B cell (primary cell): ENCODE results near the gene HIVEP1. TPM values are rescaled to one million over a fixed set of nuclear protein-coding genes. Genes with fewer than 3 reads are reported as not detected.

Source experiments
- ATAC-seq: fragments of 200-7000 bp; cut with Tn5 transposase; one replicate; pipeline ENCODE4 v1.10.0; 2021; ENCODE audit warnings: low read depth, mild to moderate bottlenecking, moderate number of reproducible peaks, moderate library complexity
- CTCF ChIA-PET: fragments of 350-600 bp; sonication (Branson Sonifier 250); formaldehyde crosslinking; loops from one replicate; lab custom pipeline; 2021; ENCODE audit warnings: antibody characterized with exemption, inconsistent platforms; lab: Charles Lee
- POLR2A ChIA-PET: fragments of 350-600 bp; sonication (Branson Sonifier 250); formaldehyde crosslinking; loops from one replicate; lab custom pipeline; 2021; ENCODE audit warnings: antibody characterized with exemption; lab: Charles Lee
- DNase-seq: peaks from one replicate; pipeline ENCODE4 v3.0.0; 2013
- H2AFZ ChIP-seq: 2 replicates; pipeline ENCODE4 v1.6.1; 2012; ENCODE audit warnings: mild to moderate bottlenecking, low read depth, low read length; ENCODE audit not compliant: insufficient read depth, poor library complexity, severe bottlenecking
- H3K27ac ChIP-seq, 2 donors: 1 replicate in 1 of 2; 2 replicates in 1 of 2; pipeline ENCODE4 v1.5.1; 2012 to 2013; ENCODE audit warnings: low read length in 2 of 2, mild to moderate bottlenecking in 2 of 2, moderate library complexity in 1 of 2
- H3K27me3 ChIP-seq, 4 experiments: fragments of 200-600 bp in 1 of 4; sonication (generic) in 1 of 4; replicated peaks in 1 of 4; 1 replicate in 2 of 4; 2 replicates in 2 of 4; pipeline versions ENCODE4 v1.6.1 to v1.7.0; 2013 to 2016; ENCODE audit warnings: low read length in 3 of 4, mild to moderate bottlenecking in 2 of 4, mixed read lengths in 1 of 4, moderate library complexity in 1 of 4; ENCODE audit not compliant: insufficient read depth in 4 of 4, control insufficient read depth in 3 of 4; ENCODE audit errors: control extremely low read depth in 1 of 4
- H3K36me3 ChIP-seq, 2 experiments: replicated peaks in 1 of 2; 1 replicate in 1 of 2; 2 replicates in 1 of 2; pipeline versions ENCODE4 v1.6.1 to v1.7.1; 2013; ENCODE audit warnings: low read length in 1 of 2; ENCODE audit not compliant: insufficient read depth in 2 of 2, control insufficient read depth in 1 of 2; ENCODE audit errors: control extremely low read depth in 1 of 2, extremely low read depth in 1 of 2
- H3K4me1 ChIP-seq, 2 donors: fragments of 200-600 bp in 1 of 2; sonication (generic) in 1 of 2; 1 replicate in 1 of 2; 2 replicates in 1 of 2; pipeline versions ENCODE4 v1.5.1 to v1.6.1; 2013 to 2017; ENCODE audit warnings: low read length in 2 of 2; ENCODE audit not compliant: control insufficient read depth in 2 of 2, insufficient read depth in 2 of 2
- H3K4me2 ChIP-seq: replicated peaks from 2 replicates; pipeline ENCODE3; 2012; ENCODE audit warnings: mild to moderate bottlenecking, low read depth, low read length; ENCODE audit not compliant: poor library complexity, severe bottlenecking
- H3K4me3 ChIP-seq, 5 experiments: fragments of 200-600 bp in 1 of 5; sonication (generic) in 1 of 5; 1 replicate in 3 of 5; 2 replicates in 2 of 5; pipeline versions ENCODE4 v1.5.1 to v1.7.0; 2011 to 2016; ENCODE audit warnings: low read length in 4 of 5, mild to moderate bottlenecking in 4 of 5, low read depth in 2 of 5, control low read depth in 1 of 5, moderate library complexity in 1 of 5; ENCODE audit not compliant: insufficient read depth in 1 of 5; ENCODE audit errors: control extremely low read depth in 1 of 5, extremely low read depth in 1 of 5
- H3K79me2 ChIP-seq: fragments of 200-600 bp; sonication (generic); one replicate; pipeline ENCODE4 v1.6.0; 2016; ENCODE audit warnings: low read length; ENCODE audit not compliant: control insufficient read depth, insufficient read depth
- H3K9ac ChIP-seq: fragments of 200-600 bp; sonication (generic); 2 replicates; pipeline ENCODE4 v1.6.1; 2017; ENCODE audit warnings: mild to moderate bottlenecking, low read length, moderate library complexity
- H3K9me3 ChIP-seq, 3 donors: one replicate each; pipeline versions ENCODE4 v1.6.1 to v1.7.1; 2013; ENCODE audit warnings: low read length in 2 of 3; ENCODE audit not compliant: control insufficient read depth in 2 of 3, insufficient read depth in 1 of 3; ENCODE audit errors: control extremely low read depth in 1 of 3
- H4K20me1 ChIP-seq: 2 replicates; pipeline ENCODE4 v1.6.0; 2012; ENCODE audit warnings: mild to moderate bottlenecking, low read length; ENCODE audit not compliant: insufficient read depth, control insufficient read depth, poor library complexity, severe bottlenecking
- H3K27ac Mint-ChIP-seq: one replicate; pipeline ENCODE4 v1.8.0; 2021; ENCODE audit warnings: mixed read lengths
- H3K27me3 Mint-ChIP-seq: one replicate; pipeline ENCODE4 v1.8.0; 2021; ENCODE audit warnings: mixed read lengths
- H3K4me1 Mint-ChIP-seq: one replicate; pipeline ENCODE4 v1.8.0; 2021; ENCODE audit warnings: mixed read lengths
- H3K4me3 Mint-ChIP-seq: one replicate; pipeline ENCODE4 v1.8.0; 2021; ENCODE audit warnings: mixed read lengths
- H3K9me3 Mint-ChIP-seq: one replicate; pipeline ENCODE4 v1.8.0; 2022; ENCODE audit warnings: mixed read lengths; ENCODE audit not compliant: insufficient read depth
- CTCF ChIP-seq: fragments of 200-600 bp; IDR thresholded peaks from one replicate; pipeline ENCODE4 v1.8.0; 2022; ENCODE audit warnings: antibody characterized with exemption, mild to moderate bottlenecking
- EZH2 ChIP-seq: IDR thresholded peaks from 2 replicates; pipeline ENCODE4 v1.6.1; 2012; ENCODE audit warnings: borderline replicate concordance, low read depth, mild to moderate bottlenecking, moderate library complexity, low read length; ENCODE audit not compliant: insufficient read depth, poor library complexity, severe bottlenecking
- WGBS: methylation state at CpG from one replicate; pipeline ENCODE4 v1.1.5; 2013; ENCODE audit warnings: missing lambda C conversion rate; ENCODE audit not compliant: insufficient coverage; 5-methylcytosine and 5-hydroxymethylcytosine counted together
- intact Hi-C: fragments of 100-400 bp; cut with micrococcal nuclease; formaldehyde crosslinking; loops from one replicate; pipeline ENCODE4 v1.10.0; 2022
- polyA plus RNA-seq: library from polyadenylated mRNA; depleted of rRNA; stranded (reverse); fragments of >200 nt; gene quantifications from 2 replicates; pipeline ENCODE4 v1.2.3, GENCODE V29; 2012
- total RNA-seq, 2 donors: library from RNA; stranded (reverse); fragments of 120-200 nt in 1 of 2; gene quantifications; 1 replicate in 1 of 2; 2 replicates in 1 of 2; pipeline versions ENCODE4 v1.2.3 to v1.2.4, GENCODE V29; 2013 to 2022

HIVEP1 gene
- total and polyA plus RNA-seq, 2 donors (not counting 1 experiment from before 2014, with no cell fraction given), result 11.3 to 96.5 TPM

- no CpG with 5 or more reads among the region's 2 CpGs for WGBS
- peak overlapping the region; percentile 33 for H3K4me2 ChIP-seq
- Mint-ChIP-seq H3K27me3 (no peaks in the 10 kb centered on the region), H3K4me3 (peak overlapping the region; percentile 73), H3K27ac (peak overlapping the region; percentile 94), H3K4me1 (peaks cover 80% of the 10 kb centered on the region), H3K9me3 (no peaks in the 10 kb centered on the region)
- peaks cover 0 to 4% (median 0%) of the 10 kb centered on the region in 3 donors for H3K9me3 ChIP-seq
- ATAC-seq (no peak), DNase-seq (no peak)
- ChIA-PET CTCF (interaction anchor here (1.1 to 1.7 kb wide), 3 partner anchors 18 to 36 kb away, joined by 4 to 5 read pairs (median 5); partner anchors contain the start of gene HIVEP1), POLR2A (no interaction called here)
- H3K79me2 ChIP-seq, result peaks cover 38% of the 10 kb centered on the region
- no peaks in the 10 kb centered on the region for H3K27me3 ChIP-seq
- no peaks in the 10 kb centered on the region for H4K20me1 ChIP-seq
- no peak overlapping the region for H2AFZ ChIP-seq
- H3K4me3 ChIP-seq, result no peak overlapping the region
- H3K9ac ChIP-seq, result no peak overlapping the region
- intact Hi-C loops, result no loop called here
- no peaks in the 10 kb centered on the region for H3K36me3 ChIP-seq
- peaks cover 67 to 76% of the 10 kb centered on the region in 2 donors for H3K4me1 ChIP-seq
- H3K27ac ChIP-seq, result peak overlapping the region; percentile 66 to 72
- TF ChIP-seq EZH2, result no peak
Observed at GRCh38 chr6:12048609-12049008, 36.5 kb downstream of the HIVEP1 start.

- H3K27me3 Mint-ChIP-seq, result no peaks in the 10 kb centered on the region
- peak overlapping the region; percentile 73 for H3K4me3 Mint-ChIP-seq
- 14% methylated on average over 1 of the region's 7 CpGs for WGBS
- Histone ChIP-seq H3K4me1 (peaks cover 72 to 80% of the 10 kb centered on the region in 2 donors), H3K27me3 (no peaks in the 10 kb centered on the region), H3K9ac (no peak overlapping the region), H3K4me2 (peak overlapping the region; percentile 33), H3K79me2 (peaks cover 37% of the 10 kb centered on the region), H4K20me1 (no peaks in the 10 kb centered on the region), H3K4me3 (no peak overlapping the region), H2AFZ (peak overlapping the region; percentile 9), H3K27ac (peak overlapping the region; percentile 66 to 72), H3K9me3 (peaks cover 0 to 4% (median 0%) of the 10 kb centered on the region in 3 donors), H3K36me3 (no peaks in the 10 kb centered on the region)
- ATAC-seq (peak; percentile 18), DNase-seq (peak; percentile 61)
- ChIA-PET CTCF (interaction anchor here (1.4 to 1.6 kb wide), 2 partner anchors 9 to 17 kb away, joined by 4 to 5 read pairs; no protein-coding TSS in a partner anchor), POLR2A (interaction anchor here (0.6 kb wide), 1 partner anchor 16 kb away, joined by 3 read pairs; no protein-coding TSS in a partner anchor)
- intact Hi-C loops, result no loop called here
- H3K4me1 Mint-ChIP-seq, result peaks cover 81% of the 10 kb centered on the region
- no peak for TF ChIP-seq CTCF
- no peak for TF ChIP-seq EZH2
- H3K27ac Mint-ChIP-seq, result peak overlapping the region; percentile 94
- no peaks in the 10 kb centered on the region for H3K9me3 Mint-ChIP-seq
Observed at GRCh38 chr6:12049165-12049564, 37.1 kb downstream of the HIVEP1 start.
